CD14-positive monocyte (primary cell): ENCODE results near the gene NUDCD3. TPM values are rescaled to one million over a fixed set of nuclear protein-coding genes. Genes with fewer than 3 reads are reported as not detected.

Experiments
- DNase-seq, 3 donors: peaks; one replicate each; pipeline ENCODE4 v3.0.0-alpha.2; 2011 to 2022
- H2AFZ ChIP-seq: 2 replicates; pipeline ENCODE4 v1.6.0; 2012; ENCODE audit warnings: mild to moderate bottlenecking, low read depth, low read length, inconsistent platforms; ENCODE audit not compliant: insufficient read depth, poor library complexity, severe bottlenecking
- H3K27ac ChIP-seq, 2 donors: 1 replicate in 1 of 2; 2 replicates in 1 of 2; pipeline ENCODE4 v1.5.1; 2012 to 2013; ENCODE audit warnings: low read length in 2 of 2, control low read depth in 1 of 2, inconsistent platforms in 1 of 2, low read depth in 1 of 2, mild to moderate bottlenecking in 1 of 2
- H3K27me3 ChIP-seq, 2 donors: one replicate each; pipeline versions ENCODE4 v1.6.0 to v1.6.1; 2011 to 2013; ENCODE audit warnings: low read length in 2 of 2; ENCODE audit not compliant: control insufficient read depth in 2 of 2, insufficient read depth in 2 of 2
- H3K36me3 ChIP-seq, 2 donors: replicated peaks in 1 of 2; 1 replicate in 1 of 2; 2 replicates in 1 of 2; pipeline versions ENCODE4 v1.5.1 to v1.6.1; 2012 to 2013; ENCODE audit warnings: low read length in 2 of 2, control low read depth in 1 of 2, inconsistent platforms in 1 of 2, mild to moderate bottlenecking in 1 of 2; ENCODE audit not compliant: insufficient read depth in 2 of 2, control insufficient read depth in 1 of 2
- H3K4me1 ChIP-seq, 2 donors: 1 replicate in 1 of 2; 2 replicates in 1 of 2; pipeline versions ENCODE4 v1.5.1 to v1.6.1; 2012 to 2013; ENCODE audit warnings: low read length in 2 of 2, control low read depth in 1 of 2, inconsistent platforms in 1 of 2, mild to moderate bottlenecking in 1 of 2, moderate library complexity in 1 of 2; ENCODE audit not compliant: insufficient read depth in 2 of 2, control insufficient read depth in 1 of 2
- H3K4me2 ChIP-seq: replicated peaks from 2 replicates; pipeline ENCODE3; 2012; ENCODE audit warnings: low read length, moderate library complexity, mild to moderate bottlenecking; ENCODE audit not compliant: poor library complexity, severe bottlenecking; ENCODE audit errors: extremely low read depth
- H3K4me3 ChIP-seq, 3 experiments: fragments of 200-600 bp in 1 of 3; sonication (generic) in 1 of 3; replicated peaks in 1 of 3; 1 replicate in 2 of 3; 2 replicates in 1 of 3; pipeline ENCODE4 v1.5.1; 2011 to 2013; ENCODE audit warnings: low read length in 3 of 3, mild to moderate bottlenecking in 3 of 3, control low read depth in 2 of 3, low read depth in 2 of 3, inconsistent platforms in 1 of 3, moderate library complexity in 1 of 3
- H3K79me2 ChIP-seq: 2 replicates; pipeline ENCODE4 v1.6.0; 2012; ENCODE audit warnings: mild to moderate bottlenecking, control low read depth, inconsistent platforms, low read length, moderate library complexity; ENCODE audit not compliant: insufficient read depth
- H3K9ac ChIP-seq: 2 replicates; pipeline ENCODE4 v1.6.0; 2017; ENCODE audit warnings: low read length, mild to moderate bottlenecking; ENCODE audit not compliant: insufficient read depth, poor library complexity, severe bottlenecking
- H3K9me3 ChIP-seq, 2 donors: replicated peaks in 1 of 2; 1 replicate in 1 of 2; 2 replicates in 1 of 2; pipeline versions ENCODE4 v1.5.1 to v1.6.1; 2012 to 2013; ENCODE audit warnings: low read length in 2 of 2, control low read depth in 1 of 2; ENCODE audit not compliant: control insufficient read depth in 1 of 2, insufficient read depth in 1 of 2
- H4K20me1 ChIP-seq: 2 replicates; pipeline ENCODE4 v1.6.0; 2012; ENCODE audit warnings: mild to moderate bottlenecking, low read length, control low read depth, moderate library complexity; ENCODE audit not compliant: insufficient read depth
- H3K27ac Mint-ChIP-seq, 7 donors: one replicate each; pipeline ENCODE4 v1.8.0; 2020; ENCODE audit warnings: mild to moderate bottlenecking in 7 of 7, mixed read lengths in 7 of 7, moderate library complexity in 6 of 7, inconsistent platforms in 2 of 7
- H3K27me3 Mint-ChIP-seq, 3 donors: one replicate each; pipeline ENCODE4 v1.8.0; 2021 to 2022; ENCODE audit warnings: low read depth in 3 of 3, mild to moderate bottlenecking in 3 of 3, mixed read lengths in 3 of 3, moderate library complexity in 3 of 3, inconsistent platforms in 1 of 3
- H3K36me3 Mint-ChIP-seq, 2 donors: one replicate each; pipeline ENCODE4 v1.8.0; 2020; ENCODE audit warnings: mixed read lengths in 2 of 2, inconsistent platforms in 1 of 2, mild to moderate bottlenecking in 1 of 2
- H3K4me1 Mint-ChIP-seq: one replicate; pipeline ENCODE4 v1.8.0; 2020; ENCODE audit warnings: mild to moderate bottlenecking, mixed read lengths
- H3K4me3 Mint-ChIP-seq, 2 donors: one replicate each; pipeline ENCODE4 v1.8.0; 2020; ENCODE audit warnings: mild to moderate bottlenecking in 2 of 2, mixed read lengths in 2 of 2, moderate library complexity in 1 of 2
- H3K9me3 Mint-ChIP-seq, 7 donors: one replicate each; pipeline ENCODE4 v1.8.0; 2020 to 2022; ENCODE audit warnings: mixed read lengths in 7 of 7, mild to moderate bottlenecking in 6 of 7, moderate library complexity in 6 of 7, inconsistent platforms in 2 of 7
- CTCF ChIP-seq: fragments of 200-600 bp; IDR thresholded peaks from one replicate; pipeline ENCODE4 v1.8.0; 2022; ENCODE audit warnings: antibody characterized with exemption, mild to moderate bottlenecking
- WGBS: methylation state at CpG from one replicate; pipeline ENCODE4 v1.1.5; 2013; ENCODE audit warnings: missing lambda C conversion rate; ENCODE audit not compliant: insufficient coverage; 5-methylcytosine and 5-hydroxymethylcytosine counted together
- intact Hi-C, 2 donors: fragments of 100-400 bp; cut with micrococcal nuclease; formaldehyde crosslinking; loops; one replicate each; pipeline versions ENCODE4 v1.15.0 to v1.15.1; 2023
- polyA plus RNA-seq, 3 donors: library from polyadenylated mRNA; depleted of rRNA in 1 of 3; unstranded in 2 of 3; stranded (reverse) in 1 of 3; fragments of 300-500 nt in 2 of 3; fragments of >200 nt in 1 of 3; fragmentation: Illumina TruSeq in 2 of 3; gene quantifications; 1 replicate in 2 of 3; 2 replicates in 1 of 3; pipeline ENCODE4 v1.2.3, GENCODE V29; 2012 to 2021

NUDCD3 gene
- polyA plus RNA-seq, 3 donors, result 13.6 to 26.5 (median 21.6) TPM

- intact Hi-C loops, result no loop called here
- H3K27me3 Mint-ChIP-seq, result peaks cover 0 to 3% (median 1%) of the 10 kb centered on the region in 3 donors
These were observed 26.7 kb upstream of the NUDCD3 start for GRCh38 chr7:44517175-44517574.

DNA sequence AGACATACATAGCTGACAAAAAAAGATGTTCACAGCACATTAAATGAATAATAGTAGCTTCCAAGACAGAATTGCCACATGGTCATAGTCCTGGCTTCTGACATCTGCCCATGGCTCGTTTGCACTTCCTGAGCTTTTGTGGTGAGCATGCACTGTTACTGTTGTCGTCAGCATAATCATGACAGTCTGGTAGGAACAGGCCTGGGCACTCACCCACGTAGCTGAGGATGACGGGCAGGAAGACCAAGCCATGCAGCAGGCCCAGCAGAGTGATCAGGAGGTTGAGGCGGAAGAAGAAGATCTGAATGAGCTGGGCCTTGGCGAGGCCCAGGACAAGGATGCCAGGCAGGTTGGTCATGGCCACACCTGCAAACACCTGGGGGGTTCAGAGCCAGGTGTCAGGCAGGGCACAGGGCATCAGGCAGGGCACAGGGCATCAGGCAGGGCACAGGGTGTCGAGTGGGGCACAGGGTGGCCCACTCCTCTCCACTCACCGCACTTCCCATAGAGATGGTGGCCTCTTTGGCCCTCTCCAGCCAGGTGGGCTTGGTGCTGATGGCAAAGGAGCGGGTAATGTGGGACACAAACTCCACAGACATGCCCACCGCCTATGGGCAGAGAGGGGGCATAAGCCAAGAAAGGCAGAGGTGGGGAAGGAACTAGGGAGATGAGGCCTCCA lies 25.3 kb upstream of the NUDCD3 start:
- no peak overlapping the region for H2AFZ ChIP-seq

More at GRCh38 chr7:44517175-44517574, 26.7 kb upstream of the NUDCD3 start:
- Mint-ChIP-seq H3K27ac (no peak overlapping the region), H3K9me3 (peaks cover 0 to 2% (median 0%) of the 10 kb centered on the region in 7 donors), H3K4me1 (no peaks in the 10 kb centered on the region), H3K36me3 (no peaks in the 10 kb centered on the region), H3K4me3 (no peak overlapping the region)
- H3K9me3 ChIP-seq, result no peaks in the 10 kb centered on the region
- H3K4me1 ChIP-seq, result no peaks in the 10 kb centered on the region
- H3K79me2 ChIP-seq, result no peaks in the 10 kb centered on the region
- no peak overlapping the region for H2AFZ ChIP-seq
- H3K27me3 ChIP-seq, result no peaks in the 10 kb centered on the region
- TF ChIP-seq CTCF, result no peak
- no peak overlapping the region for H3K9ac ChIP-seq
- H3K4me2 ChIP-seq, result no peak overlapping the region
- WGBS, result 98% methylated on average over 8 of the region's 8 CpGs
- no peak overlapping the region for H3K27ac ChIP-seq
- no peak overlapping the region for H3K4me3 ChIP-seq
- H4K20me1 ChIP-seq, result no peaks in the 10 kb centered on the region
- no peaks in the 10 kb centered on the region for H3K36me3 ChIP-seq
- DNase-seq, result no peak

More for the DNA sequence above, 25.3 kb upstream of the NUDCD3 start:
- Mint-ChIP-seq H3K27me3 (peaks cover 0 to 3% (median 0%) of the 10 kb centered on the region in 3 donors), H3K4me1 (no peaks in the 10 kb centered on the region), H3K4me3 (no peak overlapping the region), H3K9me3 (peaks cover 0 to 2% (median 0%) of the 10 kb centered on the region in 7 donors), H3K27ac (no peak overlapping the region), H3K36me3 (no peaks in the 10 kb centered on the region)
- Histone ChIP-seq H3K4me2 (no peak overlapping the region), H4K20me1 (no peaks in the 10 kb centered on the region), H3K9ac (no peak overlapping the region), H3K79me2 (no peaks in the 10 kb centered on the region), H3K27ac (no peak overlapping the region), H3K27me3 (no peaks in the 10 kb centered on the region), H3K4me1 (no peaks in the 10 kb centered on the region), H3K36me3 (no peaks in the 10 kb centered on the region), H3K9me3 (no peaks in the 10 kb centered on the region), H3K4me3 (no peak overlapping the region)
- 76% methylated on average over 7 of the region's 10 CpGs for WGBS
- no peak for TF ChIP-seq CTCF
- DNase-seq, result no peak
- intact Hi-C loops, result no loop called here
